HFFc6 (cell line): ENCODE results near the gene POU3F2. TPM values are rescaled to one million over a fixed set of nuclear protein-coding genes. Genes with fewer than 3 reads are reported as not detected.

Experiments
- DNase-seq: peaks from one replicate; pipeline ENCODE4 v3.0.0-alpha.2; 2018
- H3K27ac Mint-ChIP-seq: 2 replicates; pipeline ENCODE4 v1.8.0; 2020; ENCODE audit warnings: mild to moderate bottlenecking, mixed read lengths
- H3K27me3 Mint-ChIP-seq: 2 replicates; pipeline ENCODE4 v1.8.0; 2021; ENCODE audit warnings: mild to moderate bottlenecking, moderate library complexity, mixed read lengths; ENCODE audit not compliant: insufficient read depth
- H3K36me3 Mint-ChIP-seq: 2 replicates; pipeline ENCODE4 v1.8.0; 2021; ENCODE audit warnings: low read depth, mixed read lengths
- H3K4me1 Mint-ChIP-seq: 2 replicates; pipeline ENCODE4 v1.8.0; 2020; ENCODE audit warnings: low read depth, mixed read lengths
- H3K4me3 Mint-ChIP-seq: 2 replicates; pipeline ENCODE4 v1.8.0; 2020; ENCODE audit warnings: mild to moderate bottlenecking, moderate library complexity, mixed read lengths
- H3K9me3 Mint-ChIP-seq: 2 replicates; pipeline ENCODE4 v1.8.0; 2020; ENCODE audit warnings: mild to moderate bottlenecking, mixed read lengths
- CTCF ChIP-seq: fragments of 200-600 bp; sonication (generic); IDR thresholded peaks from 2 replicates; pipeline ENCODE4 v1.5.0; 2021; ENCODE audit warnings: antibody characterized with exemption, mild to moderate bottlenecking
- total RNA-seq, 6 experiments: library from RNA; stranded (reverse); fragmentation: NEBNext Ultra II Directional; extraction: Animal tissue kit (Norgen Biotek cat#: 25700); gene quantifications; 2 replicates in 1 of 6; 3 replicates in 5 of 6; pipeline ENCODE4 v1.2.3, GENCODE V29; 2021

The POU3F2 gene
- total RNA-seq, 6 experiments from 2014 or later = 0.02 TPM; not detected in 4

- DNase-seq = no peak
- no peaks in the 10 kb centered on the region for H3K9me3 Mint-ChIP-seq
- no peak for TF ChIP-seq CTCF
- H3K4me3 Mint-ChIP-seq = no peak overlapping the region
- H3K27ac Mint-ChIP-seq = no peak overlapping the region
- H3K27me3 Mint-ChIP-seq = peaks cover 2% of the 10 kb centered on the region
- H3K4me1 Mint-ChIP-seq = no peaks in the 10 kb centered on the region
- H3K36me3 Mint-ChIP-seq = no peaks in the 10 kb centered on the region
Observed at GRCh38 chr6:98800866-98801265, 33.5 kb upstream of the POU3F2 start.

- peaks cover 8% of the 10 kb centered on the region for H3K4me1 Mint-ChIP-seq
- DNase-seq = no peak
- no peak for TF ChIP-seq CTCF
- no peak overlapping the region for H3K4me3 Mint-ChIP-seq
- no peak overlapping the region for H3K27ac Mint-ChIP-seq
- H3K27me3 Mint-ChIP-seq = no peaks in the 10 kb centered on the region; the same call in 1 of the 2 replicates
- H3K36me3 Mint-ChIP-seq = no peaks in the 10 kb centered on the region
- no peaks in the 10 kb centered on the region for H3K9me3 Mint-ChIP-seq
Observed at GRCh38 chr6:98808541-98809210, 25.7 kb upstream of the POU3F2 start.

GRCh38 chr6:98812220-98812619 is 22.2 kb upstream of the POU3F2 start:
- Mint-ChIP-seq H3K27me3 (no peaks in the 10 kb centered on the region), H3K9me3 (no peaks in the 10 kb centered on the region), H3K4me1 (peaks cover 8% of the 10 kb centered on the region), H3K36me3 (no peaks in the 10 kb centered on the region), H3K4me3 (no peak overlapping the region), H3K27ac (no peak overlapping the region)
- DNase-seq = no peak
- no peak for TF ChIP-seq CTCF

GRCh38 chr6:98816799-98817198 is 17.6 kb upstream of the POU3F2 start:
- TF ChIP-seq CTCF = no peak
- H3K36me3 Mint-ChIP-seq = no peaks in the 10 kb centered on the region
- no peak overlapping the region for H3K4me3 Mint-ChIP-seq
- H3K27ac Mint-ChIP-seq = no peak overlapping the region
- no peaks in the 10 kb centered on the region for H3K4me1 Mint-ChIP-seq
- no peaks in the 10 kb centered on the region for H3K9me3 Mint-ChIP-seq
- H3K27me3 Mint-ChIP-seq = peaks cover 5% of the 10 kb centered on the region; the same call in 1 of the 2 replicates
- DNase-seq = no peak

- Mint-ChIP-seq H3K4me1 (no peaks in the 10 kb centered on the region), H3K9me3 (no peaks in the 10 kb centered on the region), H3K27ac (no peak overlapping the region), H3K36me3 (no peaks in the 10 kb centered on the region), H3K4me3 (no peak overlapping the region), H3K27me3 (peaks cover 36% of the 10 kb centered on the region)
- TF ChIP-seq CTCF = no peak
- no peak for DNase-seq
Observed at GRCh38 chr6:98821756-98822405, 12.5 kb upstream of the POU3F2 start.
